HG02571 (cell line): Measurements from ENCODE around the gene GPR18.
"Not testable (repeated sequence)": the region's sequence is repeated elsewhere in the genome, so short reads cannot be mapped to it uniquely, and the experiment has no call there.

Experiments used
- ATAC-seq: cut with Tn5 transposase; IDR thresholded peaks from one replicate; pipeline ENCODE4 v1.9.1; 2021; ENCODE audit warnings: mild to moderate bottlenecking, moderate library complexity; ENCODE audit not compliant: unreplicated experiment

The GPR18 gene

GRCh38 chr13:99211421-99212035 lies 46.7 kb downstream of the GPR18 start:
- no peak for ATAC-seq

GRCh38 chr13:99210627-99211026 lies 47.6 kb downstream of the GPR18 start:
- ATAC-seq = not testable (repeated sequence)

GRCh38 chr13:99208845-99209527 lies 49.2 kb downstream of the GPR18 start:
- ATAC-seq = no peak

- ATAC-seq = no peak
Measured at GRCh38 chr13:99208185-99208584, 50.0 kb downstream of the GPR18 start.

- ATAC-seq = no peak
Measured at GRCh38 chr13:99207511-99207910, 50.7 kb downstream of the GPR18 start.

- no peak for ATAC-seq
Measured at GRCh38 chr13:99206873-99207272, 51.3 kb downstream of the GPR18 start.

- ATAC-seq = no peak
Measured at GRCh38 chr13:99206226-99206625, 52.0 kb downstream of the GPR18 start.

GRCh38 chr13:99205621-99206220 lies 52.5 kb downstream of the GPR18 start:
- no peak for ATAC-seq
